ENCODE measurements around the gene EPS15. TPM values are rescaled to one million over a fixed set of nuclear protein-coding genes. Genes with fewer than 3 reads are reported as not detected.
A peak's percentile ranks its signal among the peaks of the same experiment; 100 is the strongest.

EPS15 gene
- total RNA-seq, 1 donor from 2014 or later, result 64.5 TPM

GRCh38 chr1:51316113-51316845 lies 202.8 kb downstream of the EPS15 start:
- TF ChIP-seq CTCF (IDR thresholded peaks at IDR 0.05; ENCODE audit: borderline replicate concordance), result no peak
- no peak overlapping the region for H3K27ac ChIP-seq (replicated peaks)
- H3K4me3 ChIP-seq, result no peak overlapping the region
- no peaks in the 10 kb centered on the region for H3K4me1 ChIP-seq
- no peak for DNase-seq
- H3K36me3 ChIP-seq, result peaks cover 5% of the 10 kb centered on the region
- intact Hi-C loops (cut with micrococcal nuclease), result no loop called here
- no peaks in the 10 kb centered on the region for H3K9me3 ChIP-seq (replicated peaks)
- H3K27me3 ChIP-seq (ENCODE audit: low read depth), result no peaks in the 10 kb centered on the region

DNA sequence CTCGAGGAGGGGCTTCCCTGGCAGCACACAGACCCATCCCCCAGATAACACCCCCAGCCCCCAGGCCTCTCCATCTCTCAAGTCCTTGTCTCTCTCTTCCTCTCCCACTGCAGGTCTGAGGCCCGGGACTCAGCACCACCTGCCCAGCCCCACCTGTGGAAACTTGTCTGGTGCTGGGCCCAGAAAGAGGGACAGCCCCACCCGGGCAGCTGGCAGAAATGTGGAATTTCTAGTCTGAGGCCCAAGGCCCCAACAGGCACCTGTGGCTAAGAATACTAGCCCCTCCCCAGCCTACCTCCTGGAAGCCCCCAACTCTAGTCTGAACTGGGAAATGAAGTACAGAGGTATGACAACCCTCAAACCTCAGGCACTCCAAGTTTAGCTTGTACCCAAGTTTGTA lies 204.1 kb downstream of the EPS15 start:
- intact Hi-C loops (cut with micrococcal nuclease), result no loop called here
- Histone ChIP-seq H3K4me3 (no peak overlapping the region), H3K4me1 (no peaks in the 10 kb centered on the region), H3K27ac (replicated peaks) (no peak overlapping the region), H3K27me3 (ENCODE audit: low read depth) (no peaks in the 10 kb centered on the region), H3K9me3 (replicated peaks) (no peaks in the 10 kb centered on the region), H3K36me3 (peaks cover 5% of the 10 kb centered on the region)
- no peak for TF ChIP-seq CTCF (IDR thresholded peaks at IDR 0.05; ENCODE audit: borderline replicate concordance)
- no peak for DNase-seq

- Histone ChIP-seq H3K4me3 (no peak overlapping the region), H3K27ac (replicated peaks) (no peak overlapping the region), H3K4me1 (no peaks in the 10 kb centered on the region), H3K27me3 (ENCODE audit: low read depth) (no peaks in the 10 kb centered on the region), H3K9me3 (replicated peaks) (no peaks in the 10 kb centered on the region), H3K36me3 (peaks cover 5% of the 10 kb centered on the region)
- intact Hi-C loops (cut with micrococcal nuclease), result no loop called here
- DNase-seq, result no peak
- TF ChIP-seq CTCF (IDR thresholded peaks at IDR 0.05; ENCODE audit: borderline replicate concordance), result no peak
Measured at GRCh38 chr1:51313961-51314777, 204.9 kb downstream of the EPS15 start.

- no peaks in the 10 kb centered on the region for H3K4me1 ChIP-seq
- H3K9me3 ChIP-seq (replicated peaks), result no peaks in the 10 kb centered on the region
- no peak overlapping the region for H3K27ac ChIP-seq (replicated peaks)
- peaks cover 5% of the 10 kb centered on the region for H3K36me3 ChIP-seq
- TF ChIP-seq CTCF (IDR thresholded peaks at IDR 0.05; ENCODE audit: borderline replicate concordance), result peak; percentile 14
- H3K4me3 ChIP-seq, result no peak overlapping the region
- no peak for DNase-seq
- no peaks in the 10 kb centered on the region for H3K27me3 ChIP-seq (ENCODE audit: low read depth)
- intact Hi-C loops (cut with micrococcal nuclease), result no loop called here
Measured at GRCh38 chr1:51313268-51313852, 205.7 kb downstream of the EPS15 start.

DNA sequence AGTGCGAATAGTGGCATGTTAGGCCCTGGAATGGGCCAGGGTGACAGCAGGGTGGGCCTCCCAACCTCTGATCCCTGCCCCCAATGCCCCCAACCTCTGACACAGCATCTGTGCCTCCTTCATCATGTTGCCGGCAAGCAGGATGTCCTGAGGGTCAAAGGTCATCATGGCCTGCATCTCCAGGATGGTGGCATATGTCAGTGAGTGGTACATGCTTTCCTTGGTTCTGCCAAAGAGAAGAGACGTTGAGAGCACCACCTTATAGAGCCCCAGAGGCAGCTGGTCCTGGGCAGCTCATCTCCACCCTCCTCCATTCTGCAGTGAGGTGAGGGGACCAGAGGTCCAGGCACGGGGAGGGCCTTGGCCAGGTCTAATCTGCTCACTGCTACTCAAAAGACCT lies 206.3 kb downstream of the EPS15 start:
- TF ChIP-seq CTCF (IDR thresholded peaks at IDR 0.05; ENCODE audit: borderline replicate concordance), result no peak
- no peak for DNase-seq
- intact Hi-C loops (cut with micrococcal nuclease), result no loop called here

More for the DNA sequence above, 206.3 kb downstream of the EPS15 start:
- H3K27ac ChIP-seq (replicated peaks), result no peak overlapping the region
- H3K9me3 ChIP-seq (replicated peaks), result no peaks in the 10 kb centered on the region
- no peaks in the 10 kb centered on the region for H3K4me1 ChIP-seq
- no peak overlapping the region for H3K4me3 ChIP-seq
- H3K36me3 ChIP-seq, result peaks cover 5% of the 10 kb centered on the region
- H3K27me3 ChIP-seq (ENCODE audit: low read depth), result no peaks in the 10 kb centered on the region
